GM19397 (cell line): ENCODE measurements around the gene STXBP4.
A peak's percentile ranks its signal among the peaks of the same experiment; 100 is the strongest.
"Not testable (repeated sequence)": the region's sequence is repeated elsewhere in the genome, so short reads cannot be mapped to it uniquely, and the experiment has no call there.

Experiments
- ATAC-seq: cut with Tn5 transposase; IDR thresholded peaks from one replicate; pipeline ENCODE4 v1.9.1; 2021; ENCODE audit warnings: mild to moderate bottlenecking, moderate library complexity; ENCODE audit not compliant: unreplicated experiment

The STXBP4 gene

DNA sequence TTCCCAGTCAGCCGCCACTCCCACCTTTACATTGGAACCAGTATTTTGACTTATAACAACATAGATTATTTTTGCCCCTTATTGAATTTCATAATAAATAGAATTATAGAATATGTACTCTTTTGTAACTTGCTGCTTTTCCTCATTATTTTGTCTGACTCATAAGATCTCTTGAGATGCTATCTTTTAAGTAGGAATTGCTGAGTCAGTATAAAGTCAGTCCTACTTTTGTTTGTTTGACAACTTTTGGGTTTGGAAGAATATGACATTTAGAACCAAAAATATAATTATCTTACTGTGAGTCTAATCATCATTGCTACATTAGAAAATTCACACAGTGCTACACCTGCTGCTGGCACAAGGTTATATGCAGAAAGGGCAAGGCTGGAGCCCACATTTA is 69.7 kb downstream of the STXBP4 start:
- no peak for ATAC-seq

DNA sequence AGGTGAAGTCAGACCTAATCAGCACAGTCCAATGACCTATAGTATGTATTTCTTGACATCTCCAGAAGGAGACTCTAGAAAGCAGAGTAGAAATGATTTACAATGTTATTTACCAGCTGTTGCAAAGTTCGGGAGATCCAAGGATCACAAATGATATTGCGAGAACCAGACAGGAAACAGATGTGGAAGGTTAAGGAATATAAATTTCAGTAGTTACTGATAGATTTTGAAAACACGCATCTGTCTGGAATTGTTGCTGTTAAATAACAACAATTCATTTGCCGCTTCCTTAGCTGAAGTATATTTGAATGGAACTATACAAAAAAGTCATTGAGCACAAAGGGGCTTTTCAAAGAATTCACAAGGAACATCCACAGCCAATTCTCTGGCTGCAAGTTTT is 72.0 kb downstream of the STXBP4 start:
- no peak for ATAC-seq

DNA sequence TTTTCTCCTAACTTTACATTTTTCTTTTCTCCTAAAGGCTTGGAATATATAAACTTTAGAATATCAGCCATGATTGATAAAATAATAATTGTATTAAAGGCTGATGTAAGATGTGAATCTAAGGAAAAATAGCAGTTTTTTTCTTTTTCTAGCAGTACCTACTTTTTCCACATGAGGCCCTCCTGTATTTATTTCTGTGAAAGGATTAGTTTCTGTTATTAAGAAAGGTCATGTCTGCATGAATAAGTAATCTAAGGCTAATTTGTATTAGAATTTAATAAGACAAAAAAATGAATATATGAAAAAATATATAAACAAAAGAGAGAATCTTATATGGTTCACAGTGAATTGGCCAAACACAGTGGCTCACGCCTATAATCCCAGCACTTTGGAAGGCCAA is 85.3 kb downstream of the STXBP4 start:
- no peak for ATAC-seq

DNA sequence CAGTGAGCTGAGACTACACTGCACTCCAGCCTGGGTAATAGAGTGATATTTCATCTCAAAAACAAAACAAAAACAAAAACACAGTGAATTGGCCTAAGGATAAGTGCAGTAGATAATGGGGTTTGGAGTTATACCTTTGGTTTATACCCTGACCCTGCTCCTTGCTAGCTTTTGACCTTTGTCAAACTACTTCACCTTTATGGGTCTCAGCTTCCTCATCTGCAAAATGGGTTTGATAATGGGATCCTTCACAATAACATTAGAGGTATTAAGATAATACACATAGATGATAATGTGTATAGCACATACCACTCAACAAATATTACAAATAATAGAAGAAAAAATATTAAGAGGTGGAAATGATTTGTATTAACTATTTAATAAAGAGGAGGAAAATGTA is 85.9 kb downstream of the STXBP4 start:
- ATAC-seq: no peak

DNA sequence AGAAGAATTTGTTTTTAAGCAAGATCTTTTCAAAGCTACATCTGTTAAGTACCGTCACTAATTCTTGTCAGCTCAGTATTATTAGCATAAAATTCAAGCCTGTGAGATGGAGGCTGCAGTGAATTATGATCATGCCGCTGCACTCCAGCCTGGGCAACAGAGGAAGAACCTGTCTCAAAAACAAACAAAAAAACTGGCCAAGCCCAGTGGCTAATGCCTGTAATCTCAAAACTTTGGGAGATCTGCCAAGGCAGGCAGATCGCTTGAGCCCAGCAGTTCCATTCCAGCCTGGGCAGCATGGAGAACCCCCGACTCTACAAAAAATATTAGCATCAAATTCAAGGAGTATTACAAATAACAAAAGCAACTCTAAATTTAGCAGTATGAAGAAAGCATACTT is 88.0 kb downstream of the STXBP4 start:
- no peak for ATAC-seq

DNA sequence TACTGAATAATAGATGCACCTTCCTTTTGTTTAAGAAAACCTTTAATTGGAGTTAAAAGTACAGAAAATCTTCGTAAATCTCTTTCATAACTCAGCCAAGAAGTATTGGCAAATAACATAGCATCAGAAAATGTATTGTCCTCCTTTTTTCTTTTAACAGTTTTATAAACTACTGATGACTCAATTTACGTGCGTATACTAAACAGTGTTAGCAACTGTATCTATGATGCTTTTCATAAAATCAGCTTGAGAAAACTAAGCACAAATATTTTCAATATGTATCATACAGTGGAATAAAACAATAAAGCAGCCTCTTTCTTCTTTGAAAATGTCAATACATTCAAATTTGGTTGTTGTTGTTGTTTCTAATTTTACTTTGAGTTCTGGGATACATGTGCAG is 88.6 kb downstream of the STXBP4 start:
- no peak for ATAC-seq

DNA sequence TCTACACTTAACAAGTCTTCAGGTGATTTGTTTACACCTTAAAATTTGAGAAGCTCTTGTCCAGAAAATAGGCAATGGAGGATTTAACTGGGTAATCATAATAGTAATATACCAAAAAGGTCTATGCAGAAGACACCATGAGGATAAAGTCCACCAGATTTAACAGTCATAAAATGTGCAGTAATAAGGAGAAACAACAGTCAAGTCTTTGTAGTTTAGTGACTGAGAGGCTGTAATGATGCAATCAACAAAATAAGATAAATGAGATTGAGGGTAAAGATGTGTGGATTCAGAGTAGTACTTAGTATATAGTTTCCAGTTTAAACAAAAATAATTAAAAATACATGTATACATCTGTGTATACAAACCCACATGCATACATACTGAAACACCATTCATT is 91.2 kb downstream of the STXBP4 start:
- no peak for ATAC-seq

DNA sequence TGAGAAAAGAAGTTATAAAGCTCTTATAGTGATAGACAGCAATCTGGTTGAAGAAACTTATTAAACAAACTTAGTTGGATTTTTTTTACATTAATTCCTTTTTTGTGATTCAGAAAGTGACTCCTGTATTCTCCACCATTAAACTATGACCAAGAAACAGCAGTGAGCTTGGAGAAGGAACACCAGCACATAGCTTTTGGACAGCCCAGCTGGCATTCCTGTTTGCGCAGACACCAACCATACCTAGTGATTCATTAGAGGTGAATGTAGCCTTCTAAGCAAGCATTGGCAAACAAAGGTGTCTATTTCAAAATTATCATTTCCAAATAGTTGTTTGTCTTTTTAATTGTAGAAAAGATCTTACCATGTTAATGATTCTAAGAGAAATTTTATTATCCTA is 94.4 kb downstream of the STXBP4 start:
- ATAC-seq: no peak

DNA sequence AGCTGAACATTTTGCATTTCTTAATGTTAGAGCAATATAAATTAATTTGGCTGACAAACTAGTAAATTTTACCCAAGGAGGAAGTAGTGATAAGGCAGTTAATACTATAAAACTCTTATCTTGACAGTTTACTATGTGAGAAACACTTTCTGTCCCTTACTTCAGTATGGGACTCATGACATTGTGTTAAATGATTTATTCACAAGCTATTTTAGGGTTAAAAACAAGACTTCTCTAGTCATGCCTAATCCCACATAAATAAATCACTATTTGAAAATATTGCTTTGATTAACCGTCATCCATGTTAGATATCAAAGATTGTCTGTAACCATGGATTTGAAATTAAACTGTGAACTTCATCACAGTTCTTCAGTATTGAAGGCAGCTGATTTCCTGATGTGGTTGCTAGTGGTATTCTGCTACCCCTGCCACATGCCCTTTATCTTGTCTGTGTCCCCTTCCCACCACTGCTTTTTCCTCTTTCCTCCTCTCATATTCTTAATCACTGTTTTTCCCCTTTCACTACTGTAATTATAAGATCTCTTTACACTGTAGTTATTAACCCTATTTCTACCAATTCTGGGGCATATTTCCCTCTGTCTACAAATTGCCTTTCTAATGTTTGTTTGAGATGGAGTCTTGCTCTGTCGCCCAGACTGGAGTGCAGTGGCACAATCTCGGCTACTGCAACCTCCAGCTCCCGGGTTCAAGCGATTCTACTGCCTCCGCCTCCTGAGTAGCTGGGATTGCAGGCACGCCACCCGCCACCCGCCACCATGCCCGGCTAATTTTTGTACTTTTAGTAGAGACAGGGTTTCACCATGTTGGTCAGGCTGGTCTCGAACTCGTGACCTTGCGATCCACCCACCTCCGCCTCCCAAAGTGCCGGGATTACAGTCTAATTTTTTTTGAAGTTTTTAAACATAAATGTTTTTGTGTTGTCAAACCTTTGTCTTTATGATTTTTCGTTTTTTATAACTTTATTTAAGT is 95.6 kb downstream of the STXBP4 start:
- ATAC-seq: no peak

DNA sequence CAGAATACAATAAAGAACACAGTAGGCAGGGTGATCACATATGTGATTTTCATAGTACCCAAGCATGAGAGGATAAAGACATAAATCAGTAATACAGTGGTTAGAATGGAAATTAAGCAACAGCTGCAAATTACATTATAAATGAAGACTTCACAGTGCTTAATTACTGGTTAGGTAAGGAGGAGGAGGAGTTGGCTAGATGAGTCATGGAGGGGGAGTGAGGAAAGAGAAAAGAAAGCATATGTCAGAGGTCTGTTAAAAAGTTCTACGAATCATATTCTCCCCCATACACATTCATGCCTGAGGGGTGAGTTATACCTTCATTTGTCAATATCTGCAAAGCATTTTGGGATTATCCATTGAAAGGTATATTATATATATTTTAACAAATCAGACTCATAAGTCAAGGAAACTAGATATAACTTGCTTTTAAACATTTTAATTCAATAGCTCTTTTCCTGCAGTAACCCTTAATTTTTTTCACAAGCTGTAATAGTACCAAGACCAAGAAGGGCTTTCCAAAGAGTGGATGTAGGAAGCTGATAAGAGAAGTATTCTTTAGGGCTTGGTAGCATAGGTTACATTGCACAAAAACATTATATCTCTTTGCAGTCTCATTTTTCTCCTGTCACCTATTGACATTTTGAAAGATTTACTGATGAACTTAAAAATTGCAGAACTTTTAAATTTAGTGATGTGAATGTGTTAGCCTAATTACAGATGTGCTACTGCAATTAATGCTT is 99.3 kb downstream of the STXBP4 start:
- ATAC-seq: no peak

DNA sequence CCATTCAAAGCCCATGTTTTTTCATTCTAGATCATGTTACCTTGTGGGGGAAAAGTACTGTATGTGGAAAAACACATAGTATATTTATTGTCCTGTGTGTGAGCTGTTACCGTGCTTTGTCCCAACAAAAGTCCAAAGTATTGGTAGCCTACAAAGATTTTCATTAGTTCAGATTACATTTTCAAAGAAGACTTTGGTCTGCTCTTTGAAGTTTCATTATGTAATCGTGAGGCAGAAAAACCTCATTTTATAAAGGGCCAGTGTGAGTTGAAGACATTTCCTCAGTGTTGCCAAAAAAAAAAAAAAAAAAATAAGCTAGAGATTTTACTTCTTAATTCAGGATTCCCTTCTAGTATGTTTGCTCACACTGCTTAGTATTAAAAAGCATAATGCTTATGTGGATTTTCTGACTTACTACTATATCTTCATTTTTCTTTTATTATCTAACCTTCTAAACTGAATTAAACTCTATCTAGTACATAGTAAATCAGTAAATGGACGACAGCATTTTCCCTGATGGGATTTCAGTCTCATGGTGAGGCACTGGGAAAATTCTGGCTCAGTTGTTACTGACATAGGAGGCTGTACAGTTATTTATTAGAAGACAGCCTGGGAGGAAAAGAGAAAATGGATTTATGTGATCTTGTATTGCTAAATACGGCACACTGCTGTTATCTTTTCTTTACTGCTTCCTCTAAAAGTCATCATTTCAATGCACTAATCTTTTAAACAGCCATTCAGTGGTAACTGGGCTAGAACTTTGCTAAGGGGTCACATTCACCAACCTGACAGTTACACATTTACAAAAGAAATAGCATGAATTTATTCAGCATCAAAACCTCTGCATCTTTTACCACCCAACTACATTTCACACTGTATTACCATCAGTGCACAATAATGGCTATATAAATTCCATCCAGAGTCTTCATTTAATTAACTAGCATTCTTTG is 100.6 kb downstream of the STXBP4 start:
- no peak for ATAC-seq

DNA sequence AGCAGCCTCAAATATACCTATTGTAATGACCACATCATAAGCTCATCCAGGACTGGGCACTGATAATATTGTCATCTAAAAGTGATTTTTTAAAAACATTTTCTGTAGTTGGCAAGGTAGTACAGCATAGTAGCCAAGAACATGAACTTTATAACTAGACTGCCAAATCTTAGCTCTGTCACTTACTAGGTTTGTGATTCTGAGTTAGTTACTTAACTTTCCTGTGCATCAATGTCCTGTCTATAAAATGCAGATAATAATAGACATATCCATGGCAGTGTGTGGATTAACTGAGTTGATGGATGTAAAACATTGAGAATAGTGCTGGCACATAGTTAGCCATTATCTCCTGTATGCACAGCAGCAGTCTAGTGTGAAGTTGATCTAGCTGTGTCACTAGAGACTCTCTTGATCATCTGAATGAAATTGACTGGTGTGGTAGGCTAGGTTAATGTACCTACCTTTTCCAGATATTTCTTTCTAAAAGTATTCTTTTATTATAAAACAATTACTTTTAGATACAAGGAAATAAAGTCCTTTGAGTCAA is 101.5 kb downstream of the STXBP4 start:
- ATAC-seq: no peak

DNA sequence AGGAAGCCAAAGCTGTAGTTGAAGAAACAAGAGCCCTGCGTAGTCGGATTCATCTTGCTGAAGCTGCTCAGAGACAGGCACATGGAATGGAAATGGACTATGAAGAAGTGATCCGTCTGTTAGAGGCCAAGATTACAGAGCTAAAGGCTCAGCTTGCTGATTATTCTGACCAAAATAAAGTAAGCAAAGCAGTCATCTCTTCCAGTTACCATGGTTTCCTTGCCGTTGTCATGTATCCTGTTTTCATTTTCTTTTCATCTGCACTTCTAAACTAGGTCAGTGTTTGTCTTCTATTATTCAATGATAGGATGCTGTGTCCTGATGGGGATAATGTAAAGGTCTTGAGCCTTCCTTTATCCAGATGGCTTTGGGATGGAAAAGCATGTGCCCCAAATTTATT is 104.3 kb downstream of the STXBP4 start:
- no peak for ATAC-seq

DNA sequence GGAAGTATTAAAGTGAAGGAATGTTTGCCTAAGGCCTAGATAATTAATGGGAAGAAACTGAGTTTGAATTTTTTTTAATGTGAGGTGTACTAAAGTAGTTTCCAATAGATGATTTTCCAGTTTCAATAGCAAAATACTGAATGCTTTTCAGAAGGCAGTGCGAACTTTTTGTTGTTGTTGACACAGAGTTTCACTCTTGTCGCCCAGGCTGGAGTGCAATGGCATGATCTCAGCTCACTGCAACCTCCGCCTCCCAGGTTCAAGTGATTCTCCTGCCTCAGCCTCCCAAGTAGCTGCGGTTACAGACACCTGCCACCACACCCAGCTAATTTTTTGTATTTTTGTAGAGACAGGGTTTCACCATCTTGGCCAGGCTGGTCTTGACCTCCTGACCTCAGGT is 104.9 kb downstream of the STXBP4 start:
- not testable (repeated sequence) for ATAC-seq

DNA sequence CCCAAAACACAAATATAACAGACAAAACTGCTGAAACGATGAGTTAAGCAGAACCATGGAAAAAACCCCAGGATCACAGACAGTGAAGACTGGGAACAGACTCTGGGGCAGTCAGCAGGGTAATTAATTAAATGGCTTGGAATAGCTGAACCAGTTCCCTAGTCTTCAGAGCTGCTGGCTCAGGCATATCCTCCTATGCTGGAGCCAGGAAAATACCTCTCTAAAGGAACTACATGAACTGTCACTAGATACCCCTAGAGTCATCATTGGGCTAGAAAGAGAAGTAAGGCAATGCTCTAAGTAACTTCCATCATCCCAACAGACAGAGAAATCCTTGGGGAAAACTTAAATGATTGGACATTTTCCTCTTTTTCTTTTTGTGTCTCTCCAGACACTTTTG is 113.0 kb downstream of the STXBP4 start:
- no peak for ATAC-seq

DNA sequence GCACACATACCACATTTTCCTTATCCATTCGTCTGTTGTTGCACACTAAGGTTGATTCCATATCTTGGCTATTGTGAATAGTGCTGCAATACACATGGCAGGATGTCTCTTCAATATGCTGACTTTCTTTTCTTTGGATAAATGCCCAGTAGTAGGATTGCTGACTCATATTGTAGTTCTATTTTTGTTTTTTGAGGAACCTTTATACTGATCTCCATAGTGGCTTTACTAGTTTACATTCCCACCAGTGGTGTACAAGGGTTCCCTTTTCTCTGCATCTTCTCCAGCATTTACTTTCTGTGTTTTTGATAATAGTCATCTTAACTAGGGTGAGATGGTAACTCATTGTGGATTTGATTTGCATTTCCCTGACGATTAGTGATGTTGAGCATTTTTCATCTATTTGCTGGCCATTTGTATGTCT is 118.1 kb downstream of the STXBP4 start:
- ATAC-seq: no peak

DNA sequence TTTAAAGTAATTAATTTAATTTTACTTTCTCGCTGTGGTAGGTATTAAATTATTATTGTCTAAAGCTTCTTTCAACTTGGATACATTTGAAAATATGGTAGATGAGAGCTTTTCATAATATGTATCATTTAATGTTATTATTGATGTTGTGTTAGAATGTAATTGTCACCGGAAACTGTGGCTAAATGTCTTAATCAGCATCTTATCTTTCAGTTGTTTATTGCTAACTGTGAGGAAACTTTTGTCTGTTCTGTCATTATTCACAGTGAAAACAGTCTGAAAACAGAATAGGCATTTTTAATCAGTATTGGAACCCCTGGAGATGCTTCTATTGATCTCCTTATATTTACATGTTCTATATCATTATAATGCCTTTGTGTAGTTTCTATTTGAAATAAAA is 120.7 kb downstream of the STXBP4 start:
- no peak for ATAC-seq

DNA sequence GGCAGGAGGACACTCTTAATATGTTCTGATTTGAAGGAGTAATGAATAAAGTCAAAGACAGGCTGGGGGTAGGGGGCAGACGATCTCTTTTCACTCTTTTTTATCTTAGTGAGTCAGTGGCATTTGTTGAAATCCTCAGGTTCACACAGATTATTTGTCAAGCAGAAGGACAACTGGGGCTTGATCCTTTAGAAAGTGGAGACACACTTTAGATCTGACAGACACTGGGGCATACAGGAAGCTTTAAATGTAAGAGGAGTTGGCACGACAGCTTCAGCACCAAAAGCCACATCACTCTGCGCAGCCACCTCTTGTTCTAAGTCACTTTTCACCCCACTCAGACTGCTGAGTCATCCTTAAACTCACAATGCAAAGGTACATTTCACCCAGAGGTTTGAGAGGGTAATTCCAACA is 121.5 kb downstream of the STXBP4 start:
- peak; percentile 98 for ATAC-seq

DNA sequence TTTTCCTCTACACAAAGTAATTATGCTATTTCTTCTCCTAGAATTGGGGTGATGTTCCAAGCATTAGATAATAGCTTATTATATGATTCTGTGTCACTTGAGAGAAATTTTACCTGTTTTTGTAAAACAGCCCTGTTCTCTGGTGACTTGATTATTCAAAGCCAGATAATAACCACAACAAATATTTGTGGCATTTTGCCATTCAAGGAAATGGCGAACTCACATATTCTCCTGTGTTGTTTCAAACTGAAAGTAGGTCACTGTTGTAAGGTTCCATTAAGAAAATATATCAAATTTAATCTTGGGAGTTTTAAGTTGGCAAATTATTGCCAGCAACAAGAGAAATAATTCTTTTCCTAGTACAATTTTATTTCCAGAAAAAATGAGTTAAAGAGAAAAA is 124.8 kb downstream of the STXBP4 start:
- no peak for ATAC-seq

DNA sequence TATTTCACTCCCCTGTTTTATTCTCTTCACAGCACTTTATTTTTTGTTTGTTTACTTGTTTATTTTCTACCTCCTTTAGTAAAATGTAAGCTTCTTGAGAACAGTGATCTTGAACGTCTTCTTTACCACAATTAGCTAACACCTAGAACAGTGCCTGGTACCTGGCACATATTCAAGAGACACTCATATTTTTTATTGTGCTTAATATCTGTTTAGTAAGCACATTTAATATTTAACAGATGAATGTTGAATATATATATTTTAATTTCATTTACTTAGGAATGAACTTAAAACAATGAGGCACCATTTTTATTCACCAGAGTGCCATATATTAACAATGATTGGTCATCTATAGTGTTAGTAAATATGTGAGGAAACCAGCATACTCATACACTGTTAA is 130.2 kb downstream of the STXBP4 start:
- no peak for ATAC-seq

DNA sequence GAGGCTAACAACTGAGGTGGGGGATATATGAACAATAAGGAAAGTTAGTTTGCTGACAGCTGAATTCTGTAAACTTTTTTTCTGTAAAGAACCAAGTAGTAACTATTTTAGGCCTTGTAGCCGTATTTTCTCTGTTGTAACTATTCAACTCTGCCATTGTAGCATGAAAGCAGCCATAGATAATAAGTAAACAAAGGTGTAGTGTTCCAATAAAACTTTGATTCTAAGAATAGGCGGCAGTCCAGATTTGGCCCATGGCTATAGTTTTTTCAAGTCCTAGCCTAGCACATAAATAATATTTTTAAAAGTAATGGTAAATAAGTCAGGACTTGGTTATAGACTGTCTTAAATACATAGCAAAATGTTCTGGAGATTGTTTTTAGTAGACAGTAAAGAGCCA is 142.0 kb downstream of the STXBP4 start:
- no peak for ATAC-seq
